GM12878 (cell line): Measurements from ENCODE around the gene TEX2. TPM values are rescaled to one million over a fixed set of nuclear protein-coding genes. Genes with fewer than 3 reads are reported as not detected.
A peak's percentile ranks its signal among the peaks of the same experiment; 100 is the strongest.

Experiments
- ATAC-seq: fragments of 200-7000 bp; cut with Tn5 transposase; 3 replicates; pipeline ENCODE4 v1.9.1; 2020; ENCODE audit warnings: mild to moderate bottlenecking, moderate library complexity
- BruUV-seq: library from RNA; stranded (reverse); fragments of 400-500 nt; replicated peaks from 2 replicates; lab custom pipeline; 2021; lab: Mats Ljungman, UMichigan
- CTCF ChIA-PET: fragments of 300-600 bp; sonication (Branson Sonifier 250); formaldehyde crosslinking; extraction: SDS; loops from one replicate; lab custom pipeline; 2021; ENCODE audit warnings: inconsistent platforms; lab: Yijun Ruan, JAX
- POLR2A ChIA-PET: fragments of 350-600 bp; formaldehyde crosslinking; extraction: SDS; loops from one replicate; lab custom pipeline; 2021; ENCODE audit warnings: inconsistent platforms; lab: Charles Lee
- RAD21 ChIA-PET: fragments of 300-600 bp; sonication (Branson Sonifier 250); formaldehyde crosslinking; loops from one replicate; lab custom pipeline; 2023; ENCODE audit warnings: antibody characterized with exemption; ENCODE audit not compliant: unreplicated experiment; lab: Charles Lee
- SMC1A ChIA-PET: fragments of 300-600 bp; sonication (Branson Sonifier 250); formaldehyde crosslinking; loops from one replicate; lab custom pipeline; 2023; ENCODE audit not compliant: unreplicated experiment, uncharacterized antibody; lab: Charles Lee
- DNase-seq: peaks from one replicate; pipeline ENCODE4 v3.0.0-alpha.2; 2011; ENCODE audit warnings: low read depth, low spot score
- FAIRE-seq: peaks from 3 replicates; lab custom pipeline; 2011; peaks lifted over from hg19 to GRCh38; lab: Jason Lieb, UNC
- H2AFZ ChIP-seq: 2 replicates; pipeline ENCODE4 v1.6.0; 2011; ENCODE audit warnings: low read depth, low read length, control low read depth; ENCODE audit not compliant: control insufficient read depth
- H3K27ac ChIP-seq: 2 replicates; pipeline ENCODE4 v1.5.1; 2011; ENCODE audit warnings: control low read depth; ENCODE audit not compliant: control insufficient read depth, insufficient read depth
- H3K27me3 ChIP-seq, 2 experiments: replicated peaks in 1 of 2; 2 replicates each; pipeline versions ENCODE4 v1.6.0 to v1.6.1; 2011; ENCODE audit warnings: low read length in 1 of 2; ENCODE audit not compliant: control insufficient read depth in 2 of 2, insufficient read depth in 2 of 2
- H3K36me3 ChIP-seq, 2 experiments: 2 replicates each; pipeline ENCODE4 v1.5.1; 2011; ENCODE audit warnings: low read length in 1 of 2; ENCODE audit not compliant: control insufficient read depth in 2 of 2, insufficient read depth in 2 of 2
- H3K4me1 ChIP-seq: 2 replicates; pipeline ENCODE4 v1.6.1; 2011; ENCODE audit warnings: mild to moderate bottlenecking, low read length, moderate library complexity, mixed read lengths; ENCODE audit not compliant: control insufficient read depth, insufficient read depth
- H3K4me2 ChIP-seq: 2 replicates; pipeline ENCODE4 v1.6.0; 2011; ENCODE audit warnings: control low read depth; ENCODE audit not compliant: control insufficient read depth, insufficient read depth
- H3K4me3 ChIP-seq: fragments of 200-600 bp; sonication (generic); 2 replicates; pipeline ENCODE4 v1.5.1; 2016
- H3K79me2 ChIP-seq: 2 replicates; pipeline ENCODE4 v1.6.0; 2011; ENCODE audit warnings: low read length; ENCODE audit not compliant: control insufficient read depth, insufficient read depth
- H3K9ac ChIP-seq: 2 replicates; pipeline ENCODE4 v1.8.0; 2011; ENCODE audit warnings: low read length, control low read depth, mixed read lengths; ENCODE audit not compliant: control insufficient read depth, insufficient read depth
- H3K9me3 ChIP-seq: replicated peaks from 3 replicates; pipeline ENCODE4 v1.5.1; 2011; ENCODE audit warnings: mild to moderate bottlenecking, low read length; ENCODE audit not compliant: control insufficient read depth, insufficient read depth
- H4K20me1 ChIP-seq: 2 replicates; pipeline ENCODE4 v1.6.0; 2011; ENCODE audit not compliant: control insufficient read depth, insufficient read depth
- EED ChIP-seq: sonication (generic); IDR thresholded peaks from 2 replicates; pipeline ENCODE4 v1.6.1; 2016; ENCODE audit warnings: antibody characterized with exemption, low read depth
- IKZF2 ChIP-seq, 2 experiments: fragments of 450-650 bp; IDR thresholded peaks; 2 replicates each; pipeline ENCODE4 v1.6.1; 2017; ENCODE audit warnings: mild to moderate bottlenecking in 2 of 2, moderate library complexity in 2 of 2
- MEF2A ChIP-seq: IDR thresholded peaks from 2 replicates; pipeline ENCODE4 v1.6.1; 2011; ENCODE audit warnings: low read depth, mild to moderate bottlenecking, low read length, moderate library complexity; ENCODE audit not compliant: insufficient read depth
- NFIC ChIP-seq: IDR thresholded peaks from 2 replicates; pipeline ENCODE4 v1.6.1; 2012; ENCODE audit warnings: low read depth, mild to moderate bottlenecking, inconsistent platforms, low read length, moderate library complexity
- RAD21 ChIP-seq: IDR thresholded peaks from 2 replicates; pipeline ENCODE4 v1.6.1; 2011; ENCODE audit warnings: mild to moderate bottlenecking, low read depth, low read length, moderate library complexity; ENCODE audit not compliant: insufficient read depth
- WGBS: methylation state at CpG from one replicate; pipeline ENCODE4 v1.1.6; 2016; ENCODE audit warnings: low lambda C conversion rate; ENCODE audit not compliant: insufficient replicate concordance, insufficient coverage; ENCODE audit errors: missing lambda C conversion rate; 5-methylcytosine and 5-hydroxymethylcytosine counted together
- in situ Hi-C: fragments of 300-500 bp; cut with MboI; formaldehyde crosslinking; loops from 9 replicates; pipeline ENCODE4 v1.14.3; 2018; ENCODE audit warnings: mixed read lengths
- intact Hi-C: fragments of 100-400 bp; cut with micrococcal nuclease; formaldehyde crosslinking; loops from one replicate; pipeline ENCODE4 v1.14.2; 2022; ENCODE audit not compliant: unreplicated experiment
- polyA plus RNA-seq, 11 experiments: library from polyadenylated mRNA; depleted of rRNA in 4 of 11; unstranded in 6 of 11; stranded (reverse) in 5 of 11; fragments of >200 nt; fragmentation: Nextera tagmentation in 4 of 11; fragmentation: Illumina TruSeq in 1 of 11; extraction: Ambion mirVana in 4 of 11; extraction: Trizol in 1 of 11; gene quantifications; 1 replicate in 1 of 11; 2 replicates in 10 of 11; pipeline versions ENCODE4 v1.2.1 to v1.2.3, GENCODE V29; 2011 to 2016; ENCODE audit warnings: inconsistent platforms in 2 of 11, missing spikeins in 2 of 11, low read depth in 1 of 11
- total RNA-seq, 4 experiments: library from RNA; depleted of rRNA in 3 of 4; stranded (reverse); fragments of >200 nt in 3 of 4; fragmentation: Illumina TruSeq in 1 of 4; extraction: Trizol in 1 of 4; gene quantifications; 2 replicates each; pipeline versions ENCODE4 v1.2.1 to v1.2.3, GENCODE V29; 2013 to 2021

The TEX2 gene
- total and polyA plus RNA-seq, 10 of the 15 experiments (the other 5 are each of a cell fraction or from before 2014, with no cell fraction given), result 3.8 to 19.9 (median 15.8) TPM

- Histone ChIP-seq H2AFZ (peak overlapping the region; percentile 56), H3K27me3 (no peaks in the 10 kb centered on the region), H3K79me2 (no peaks in the 10 kb centered on the region), H4K20me1 (no peaks in the 10 kb centered on the region), H3K36me3 (no peaks in the 10 kb centered on the region), H3K9me3 (peaks cover 2% of the 10 kb centered on the region; the same call in 2 of the 3 replicates)
- POLR2A ChIA-PET, result interaction anchor here (0.6 kb wide), 1 partner anchor 351 kb away, joined by 3 read pairs; no protein-coding TSS in a partner anchor
- WGBS, result 41% methylated on average over 6 of the region's 6 CpGs
- TF ChIP-seq IKZF2 (IDR thresholded peaks at IDR 0.05), result 0 out of 4 replicates have a peak, but pooled peaks of 1 of the 2 experiments have one; percentile 10
- 0 out of 2 replicates have a peak, but pooled peaks have one; percentile 3 for TF ChIP-seq RAD21
- no peak for TF ChIP-seq MEF2A
- peak; percentile 54; the same call in 1 of the 2 replicates for TF ChIP-seq EED
- peak; percentile 25; the same call in 1 of the 2 replicates for TF ChIP-seq NFIC
- TF ChIP-seq, all 136 proteins: peak for 4
- ChIA-PET SMC1A (interaction anchor here (0.8 to 1.9 kb wide), 3 partner anchors 9 to 125 kb away, joined by 3 to 4 read pairs (median 4); no protein-coding TSS in a partner anchor), RAD21 (interaction anchor here (0.6 kb wide), 1 partner anchor 48 kb away, joined by 3 read pairs; no protein-coding TSS in a partner anchor), CTCF (interaction anchor here (0.7 to 2.6 kb wide), 10 partner anchors 9 to 245 kb away, joined by 3 to 14 read pairs (median 3); no protein-coding TSS in a partner anchor)
- DNase-seq, result peak; percentile 34
- H3K4me1 ChIP-seq, result peaks cover 17% of the 10 kb centered on the region
- intact Hi-C loops, result no loop called here
- no peak for FAIRE-seq
- H3K9ac ChIP-seq, result no peak overlapping the region; the same call in 1 of the 2 replicates
- H3K4me2 ChIP-seq, result peak overlapping the region; percentile 54
- BruUV-seq, result no TSS peak
- peak overlapping the region; percentile 47 for H3K27ac ChIP-seq
- ATAC-seq, result peak; percentile 75
- in situ Hi-C loops, result no loop called here
- 0 out of 2 replicates have a peak overlapping the region, but pooled peaks have one; percentile 14 for H3K4me3 ChIP-seq
These were observed 7.8 kb upstream of the TEX2 start for GRCh38 chr17:64270885-64271284.
